DOHH2 (cell line): ENCODE data around the gene CHML.

Source experiments
- CTCF ChIP-seq: fragments of 200-600 bp; sonication (generic); IDR thresholded peaks from one replicate; pipeline ENCODE4 v1.5.1; 2014; ENCODE audit warnings: antibody characterized with exemption, mild to moderate bottlenecking, low read depth, low read length; ENCODE audit not compliant: poor library complexity, severe bottlenecking
- EZH2phosphoT487 ChIP-seq: fragments of 200-600 bp; sonication (generic); IDR thresholded peaks from 2 replicates; pipeline ENCODE4 v1.6.1; 2017; ENCODE audit warnings: borderline replicate concordance, mild to moderate bottlenecking, antibody characterized with exemption, low read length, moderate library complexity, mixed read lengths

- TF ChIP-seq CTCF (no peak), EZH2phosphoT487 (no peak)
Observed at GRCh38 chr1:241635556-241636152, 4.5 kb downstream of the CHML start.
